PC-9 (cell line): ENCODE data around the gene MBOAT2. TPM values are rescaled to one million over a fixed set of nuclear protein-coding genes. Genes with fewer than 3 reads are reported as not detected.

Source experiments
- BruUV-seq: library from RNA; stranded (reverse); fragments of 400-500 nt; replicated peaks from 2 replicates; lab custom pipeline; 2021; lab: Mats Ljungman, UMichigan
- CTCF ChIA-PET: fragments of 300-600 bp; sonication (Branson Sonifier 250); formaldehyde crosslinking; loops from one replicate; lab custom pipeline; 2022; ENCODE audit warnings: antibody characterized with exemption; lab: Charles Lee
- POLR2A ChIA-PET: fragments of 300-600 bp; sonication (Branson Sonifier 250); formaldehyde crosslinking; loops from one replicate; lab custom pipeline; 2022; ENCODE audit warnings: antibody characterized with exemption; ENCODE audit not compliant: unreplicated experiment; lab: Charles Lee
- DNase-seq, 2 experiments: peaks; one replicate each; pipeline versions ENCODE4 v3.0.0 to v3.0.0-alpha.2; 2015 to 2022; ENCODE audit warnings: mixed read lengths in 1 of 2
- H2AFZ ChIP-seq: fragments of 200-600 bp; sonication (generic); 2 replicates; pipeline ENCODE4 v1.8.1; 2017; ENCODE audit warnings: antibody characterized with exemption
- H3F3A ChIP-seq: fragments of 200-600 bp; sonication (generic); 2 replicates; pipeline ENCODE4 v1.8.1; 2017; ENCODE audit warnings: antibody characterized with exemption, mild to moderate bottlenecking, low read depth; ENCODE audit not compliant: insufficient read depth
- H3K27ac ChIP-seq: fragments of 200-600 bp; sonication (generic); 2 replicates; pipeline ENCODE4 v1.6.1; 2016; ENCODE audit warnings: mixed run types
- H3K27me3 ChIP-seq: fragments of 200-600 bp; sonication (generic); 2 replicates; pipeline ENCODE4 v1.6.1; 2016; ENCODE audit warnings: low read depth, mixed run types; ENCODE audit not compliant: insufficient read depth
- H3K36me3 ChIP-seq: fragments of 200-600 bp; sonication (generic); 2 replicates; pipeline ENCODE4 v1.6.1; 2016; ENCODE audit warnings: low read depth, mixed run types
- H3K4me1 ChIP-seq: fragments of 200-600 bp; sonication (generic); replicated peaks from 2 replicates; pipeline ENCODE4 v1.6.1; 2016; ENCODE audit warnings: mixed run types; ENCODE audit not compliant: insufficient read depth
- H3K4me2 ChIP-seq: fragments of 200-600 bp; sonication (generic); 2 replicates; pipeline ENCODE4 v1.6.1; 2017; ENCODE audit warnings: mixed run types
- H3K4me3 ChIP-seq: fragments of 200-600 bp; sonication (generic); 2 replicates; pipeline ENCODE4 v1.6.1; 2016; ENCODE audit warnings: mixed run types
- H3K79me2 ChIP-seq: fragments of 200-600 bp; sonication (generic); 2 replicates; pipeline ENCODE4 v1.6.1; 2017; ENCODE audit warnings: low read depth, mixed run types
- H3K9me2 ChIP-seq: fragments of 200-600 bp; sonication (generic); 2 replicates; pipeline ENCODE4 v1.8.1; 2017; ENCODE audit warnings: mild to moderate bottlenecking; ENCODE audit not compliant: insufficient read depth
- H3K9me3 ChIP-seq: fragments of 200-600 bp; sonication (generic); 2 replicates; pipeline ENCODE4 v1.8.1; 2016; ENCODE audit warnings: low read depth; ENCODE audit not compliant: insufficient read depth
- H4K20me1 ChIP-seq: fragments of 200-600 bp; sonication (generic); 2 replicates; pipeline ENCODE4 v1.8.1; 2017; ENCODE audit not compliant: insufficient read depth
- CTCF ChIP-seq: fragments of 200-600 bp; sonication (generic); conservative IDR thresholded peaks from 2 replicates; pipeline ENCODE4 v1.6.1; 2017; ENCODE audit warnings: mixed run types, antibody characterized with exemption, mild to moderate bottlenecking, moderate library complexity
- EZH2 ChIP-seq: fragments of 200-600 bp; sonication (generic); IDR thresholded peaks from 2 replicates; pipeline ENCODE4 v1.8.0; 2017; ENCODE audit warnings: antibody characterized with exemption, low read depth
- intact Hi-C: fragments of 100-400 bp; cut with micrococcal nuclease; formaldehyde crosslinking; loops from one replicate; pipeline ENCODE4 v1.10.0; 2022; ENCODE audit not compliant: unreplicated experiment
- total RNA-seq: library from RNA; stranded (reverse); gene quantifications from 2 replicates; pipeline ENCODE4 v1.2.3, GENCODE V29; 2021

MBOAT2 gene
- total RNA-seq, 1 experiment from 2014 or later: 57.7 TPM

- no peak overlapping the region for H3K4me2 ChIP-seq
- H3K36me3 ChIP-seq: peaks cover 32% of the 10 kb centered on the region
- H3K4me1 ChIP-seq: no peaks in the 10 kb centered on the region
- ChIA-PET CTCF (no interaction called here), POLR2A (no interaction called here)
- H2AFZ ChIP-seq: no peak overlapping the region
- no peaks in the 10 kb centered on the region for H4K20me1 ChIP-seq
- H3K27ac ChIP-seq: no peak overlapping the region
- H3K79me2 ChIP-seq: peaks cover 26% of the 10 kb centered on the region
- H3K27me3 ChIP-seq: no peaks in the 10 kb centered on the region
- TF ChIP-seq EZH2: no peak
- no peak overlapping the region for H3K4me3 ChIP-seq
- no TSS peak for BruUV-seq
- DNase-seq: no peak
- peaks cover 23% of the 10 kb centered on the region; the same call in 1 of the 2 replicates for H3K9me3 ChIP-seq
- H3F3A ChIP-seq: peaks cover 4% of the 10 kb centered on the region
- intact Hi-C loops: no loop called here
- no peaks in the 10 kb centered on the region for H3K9me2 ChIP-seq
Observed at GRCh38 chr2:8954990-8955389, 48.5 kb downstream of the MBOAT2 start.

GRCh38 chr2:8953525-8953924, 50.0 kb downstream of the MBOAT2 start:
- Histone ChIP-seq H2AFZ (no peak overlapping the region), H4K20me1 (no peaks in the 10 kb centered on the region), H3K27ac (no peak overlapping the region), H3F3A (peaks cover 4% of the 10 kb centered on the region; the same call in 1 of the 2 replicates), H3K36me3 (peaks cover 32% of the 10 kb centered on the region), H3K4me1 (no peaks in the 10 kb centered on the region), H3K4me2 (no peak overlapping the region), H3K9me3 (peaks cover 28% of the 10 kb centered on the region), H3K79me2 (peaks cover 13% of the 10 kb centered on the region), H3K27me3 (no peaks in the 10 kb centered on the region), H3K9me2 (no peaks in the 10 kb centered on the region), H3K4me3 (no peak overlapping the region)
- TF ChIP-seq EZH2 (no peak), CTCF (no peak)
- CTCF ChIA-PET: no interaction called here
- intact Hi-C loops: no loop called here
- POLR2A ChIA-PET: no interaction called here
- no peak for DNase-seq
- no TSS peak for BruUV-seq

- no peaks in the 10 kb centered on the region for H4K20me1 ChIP-seq
- no peaks in the 10 kb centered on the region for H3K27me3 ChIP-seq
- no peaks in the 10 kb centered on the region for H3K9me2 ChIP-seq
- no peak overlapping the region for H2AFZ ChIP-seq
- intact Hi-C loops: no loop called here
- ChIA-PET CTCF (no interaction called here), POLR2A (interaction anchor here (0.7 kb wide), 1 partner anchor 1045 kb away, joined by 4 read pairs; no protein-coding TSS in a partner anchor)
- H3K36me3 ChIP-seq: 0 out of 2 replicates have a peak, but pooled peaks cover 14% of the 10 kb centered on the region
- no peaks in the 10 kb centered on the region for H3K4me1 ChIP-seq
- DNase-seq: no peak
- H3K4me3 ChIP-seq: no peak overlapping the region
- H3K27ac ChIP-seq: no peak overlapping the region
- no peaks in the 10 kb centered on the region; the same call in 1 of the 2 replicates for H3F3A ChIP-seq
- no peaks in the 10 kb centered on the region for H3K9me3 ChIP-seq
- BruUV-seq: no TSS peak
- H3K4me2 ChIP-seq: no peak overlapping the region
- no peaks in the 10 kb centered on the region; the same call in 1 of the 2 replicates for H3K79me2 ChIP-seq
- TF ChIP-seq EZH2 (no peak), CTCF (no peak)
Observed at GRCh38 chr2:8939486-8940114, 63.9 kb downstream of the MBOAT2 start.
